Pancreas (tissue), 10 donors: ENCODE results near the gene TTC23. TPM values are rescaled to one million over a fixed set of nuclear protein-coding genes. Genes with fewer than 3 reads are reported as not detected.

Source experiments
- ATAC-seq, 4 donors: fragments of 200-7000 bp; cut with Tn5 transposase; one replicate each; pipeline versions ENCODE4 v1.8.0 to v1.9.1; 2020; ENCODE audit warnings: mild to moderate bottlenecking in 4 of 4, moderate library complexity in 4 of 4
- DNase-seq, 6 donors: peaks; one replicate each; pipeline ENCODE4 v3.0.0-alpha.2; 2020
- FAIRE-seq: peaks from 2 replicates; lab custom pipeline; 2012; peaks lifted over from hg19 to GRCh38; lab: Jason Lieb, UNC
- H3K27ac ChIP-seq, 4 donors: fragments of 200-600 bp; sonication (generic); 1 replicate in 3 of 4; 2 replicates in 1 of 4; pipeline versions ENCODE4 v1.5.0 to v1.8.0; 2020
- H3K27me3 ChIP-seq, 4 donors: fragments of 200-600 bp; one replicate each; pipeline ENCODE4 v1.8.0; 2021
- H3K36me3 ChIP-seq, 3 donors: fragments of 200-600 bp; sonication (generic) in 1 of 3; one replicate each; pipeline versions ENCODE4 v1.5.0 to v1.8.0; 2020 to 2021
- H3K4me1 ChIP-seq, 3 donors: fragments of 200-600 bp; one replicate each; pipeline ENCODE4 v1.8.0; 2021
- H3K4me3 ChIP-seq, 4 donors: fragments of 200-600 bp; sonication (generic) in 2 of 4; one replicate each; pipeline versions ENCODE4 v1.5.0 to v1.8.0; 2020 to 2021
- H3K9me3 ChIP-seq, 4 donors: fragments of 200-600 bp; one replicate each; pipeline ENCODE4 v1.8.0; 2021
- WGBS, 2 donors: extraction: QIAGEN DNeasy Blood & Tissue Kit; methylation state at CpG; one replicate each; pipeline ENCODE4 v1.1.7; 2013; 5-methylcytosine and 5-hydroxymethylcytosine counted together
- intact Hi-C, 3 donors: fragments of 100-400 bp; cut with DNase I; formaldehyde crosslinking; loops; one replicate each; pipeline versions ENCODE4 v1.11.1 to v1.14.2; 2022
- polyA plus RNA-seq, 2 donors: library from polyadenylated mRNA; stranded (reverse); fragments of 200-250 nt; gene quantifications; one replicate each; pipeline ENCODE4 v1.2.3, GENCODE V29; 2013
- total RNA-seq, 6 donors: library from RNA; stranded (reverse); fragmentation: NEBNext Ultra II Directional in 4 of 6; extraction: Animal tissue kit (Norgen Biotek cat#: 25700) in 4 of 6; gene quantifications; one replicate each; pipeline versions ENCODE4 v1.2.1 to v1.2.4, GENCODE V29; 2021 to 2023
- TF ChIP-seq, protein P1 (sequence below), 4 donors: fragments of 200-600 bp; sonication (generic) in 3 of 4; IDR thresholded peaks; one replicate each; pipeline versions ENCODE4 v1.5.0 to v1.8.0; 2021; ENCODE audit warnings: antibody characterized with exemption in 4 of 4
- donor health status: healthy with polysubstance abuse.
- donor health status: DM: no; HTN: no; CAD: no; lungs with moderate emphysema.
- donor health status: DM: no; HTN: no; CAD: no.
- donor health status: control.
- donor health status: control.
- donor health status: Bipolar disorder and iron deficiency.
- donor health status: DM: yes; HTN: yes; CAD: no.
- donor health status: DM: no; HTN: no; CAD: no.
- donor health status: DM: no; HTN: no; CAD: no.
- donor health status: DM: yes; HTN: yes; CAD: no.

Gene TTC23
- total and polyA plus RNA-seq, 8 donors, result 5.5 to 13.5 (median 7.8) TPM

DNA sequence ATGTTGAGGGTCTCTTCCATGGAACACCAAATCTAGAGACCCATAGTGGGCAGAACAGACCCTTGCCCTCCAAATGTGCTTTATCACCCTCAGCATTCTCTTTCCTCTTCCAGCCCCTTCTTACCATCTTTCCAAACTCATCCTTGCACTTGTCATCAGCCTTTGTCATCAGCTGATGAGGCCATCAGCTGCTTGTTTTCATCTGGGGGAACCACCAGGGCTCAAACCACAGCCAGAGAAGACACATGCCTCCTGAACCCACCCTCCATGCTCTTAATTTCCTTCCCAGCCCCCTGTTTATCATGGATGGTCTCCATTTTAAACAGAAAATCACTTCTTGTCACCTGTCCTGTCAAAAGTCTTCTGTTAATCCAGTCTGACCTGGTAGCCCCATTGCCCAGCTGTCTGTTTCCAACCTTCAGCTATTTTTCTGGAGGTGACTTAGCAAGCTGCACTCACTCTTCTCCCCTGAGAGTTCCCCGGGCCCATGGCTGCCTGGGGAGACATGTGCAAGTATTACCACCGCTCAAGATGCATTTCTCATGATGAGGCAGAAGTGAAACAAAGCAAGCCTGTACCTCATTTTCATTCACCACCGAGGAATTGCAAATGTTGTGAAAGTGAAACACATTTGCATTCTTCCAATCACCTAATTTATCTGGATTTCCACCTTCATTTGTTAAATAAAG is 159.2 kb downstream of the TTC23 start:
- WGBS, 2 donors, result 77 to 82% methylated on average over 3 of the region's 3 CpGs
- H3K36me3 ChIP-seq, result no peaks in the 10 kb centered on the region
- FAIRE-seq (no peak), DNase-seq (no peak), ATAC-seq (no peak)
- H3K4me3 ChIP-seq, result no peak overlapping the region
- H3K27ac ChIP-seq, result no peak overlapping the region
- intact Hi-C loops, result loop anchor here in 1 of 3 donors (10.0 kb wide), 1 partner anchor 65 kb away; no protein-coding TSS in a partner anchor
- H3K9me3 ChIP-seq, result no peaks in the 10 kb centered on the region
- TF ChIP-seq, protein P1, sequence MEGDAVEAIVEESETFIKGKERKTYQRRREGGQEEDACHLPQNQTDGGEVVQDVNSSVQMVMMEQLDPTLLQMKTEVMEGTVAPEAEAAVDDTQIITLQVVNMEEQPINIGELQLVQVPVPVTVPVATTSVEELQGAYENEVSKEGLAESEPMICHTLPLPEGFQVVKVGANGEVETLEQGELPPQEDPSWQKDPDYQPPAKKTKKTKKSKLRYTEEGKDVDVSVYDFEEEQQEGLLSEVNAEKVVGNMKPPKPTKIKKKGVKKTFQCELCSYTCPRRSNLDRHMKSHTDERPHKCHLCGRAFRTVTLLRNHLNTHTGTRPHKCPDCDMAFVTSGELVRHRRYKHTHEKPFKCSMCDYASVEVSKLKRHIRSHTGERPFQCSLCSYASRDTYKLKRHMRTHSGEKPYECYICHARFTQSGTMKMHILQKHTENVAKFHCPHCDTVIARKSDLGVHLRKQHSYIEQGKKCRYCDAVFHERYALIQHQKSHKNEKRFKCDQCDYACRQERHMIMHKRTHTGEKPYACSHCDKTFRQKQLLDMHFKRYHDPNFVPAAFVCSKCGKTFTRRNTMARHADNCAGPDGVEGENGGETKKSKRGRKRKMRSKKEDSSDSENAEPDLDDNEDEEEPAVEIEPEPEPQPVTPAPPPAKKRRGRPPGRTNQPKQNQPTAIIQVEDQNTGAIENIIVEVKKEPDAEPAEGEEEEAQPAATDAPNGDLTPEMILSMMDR (IDR thresholded peaks at IDR 0.05), result no peak
- H3K4me1 ChIP-seq, result no peaks in the 10 kb centered on the region
- H3K27me3 ChIP-seq, result no peaks in the 10 kb centered on the region

DNA sequence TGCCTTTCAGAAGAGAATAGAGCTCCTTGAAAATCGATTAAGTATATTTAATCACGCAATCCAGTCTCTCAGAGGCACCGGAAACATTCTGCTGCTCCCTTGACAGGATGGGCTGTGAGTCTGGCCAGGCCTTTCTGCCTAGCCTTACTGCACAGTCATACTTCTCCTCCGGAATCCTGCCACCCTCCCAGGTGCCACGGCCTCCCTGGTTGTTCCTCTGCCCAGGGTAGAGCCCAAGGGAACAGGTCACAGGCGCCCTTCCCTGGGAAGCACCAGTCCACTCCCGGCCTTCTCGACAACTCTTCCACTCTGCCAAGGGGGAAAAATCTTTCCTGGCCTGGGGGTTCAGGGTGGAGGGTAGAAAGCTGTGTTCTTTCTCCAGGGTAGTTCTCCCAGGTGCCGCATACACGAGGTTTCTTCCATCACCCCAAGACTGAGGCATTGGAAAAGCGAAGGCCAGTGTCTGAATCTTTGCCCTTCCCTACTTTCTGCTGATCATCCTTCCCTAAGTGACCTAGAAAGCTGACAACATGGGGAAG is 161.9 kb downstream of the TTC23 start:
- Histone ChIP-seq H3K27me3 (no peaks in the 10 kb centered on the region), H3K27ac (no peak overlapping the region), H3K36me3 (no peaks in the 10 kb centered on the region), H3K4me3 (no peak overlapping the region), H3K4me1 (no peaks in the 10 kb centered on the region), H3K9me3 (no peaks in the 10 kb centered on the region)
- ATAC-seq, result no peak
- FAIRE-seq, result no peak
- 80 to 84% methylated on average over 11 of the region's 11 CpGs for WGBS, 2 donors
- TF ChIP-seq, protein P1 (IDR thresholded peaks at IDR 0.05), result no peak
- DNase-seq, result no peak
- intact Hi-C loops, result no loop called here

DNA sequence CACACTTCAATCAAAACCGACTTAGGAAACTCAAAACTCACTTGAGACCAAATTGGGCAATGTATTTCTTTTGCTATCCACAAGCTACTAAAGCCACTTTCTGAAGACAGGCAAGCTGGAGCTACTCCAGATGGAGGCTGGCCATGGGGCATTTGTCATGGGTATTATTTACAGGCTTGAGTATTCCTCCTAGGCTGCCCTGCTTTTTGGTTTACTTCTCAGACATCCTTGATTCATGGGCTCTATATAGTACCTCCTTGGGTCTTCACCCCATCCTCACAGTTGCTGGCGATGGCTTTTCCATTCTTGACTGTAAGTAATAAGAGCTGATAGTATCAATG is 163.1 kb downstream of the TTC23 start:
- FAIRE-seq (no peak), ATAC-seq (no peak), DNase-seq (peak in 1 of 6 donors; percentile 7)
- Histone ChIP-seq H3K4me3 (no peak overlapping the region), H3K27me3 (no peaks in the 10 kb centered on the region), H3K27ac (no peak overlapping the region), H3K9me3 (no peaks in the 10 kb centered on the region), H3K4me1 (no peaks in the 10 kb centered on the region), H3K36me3 (no peaks in the 10 kb centered on the region)
- intact Hi-C loops, result no loop called here
- TF ChIP-seq, protein P1 (IDR thresholded peaks at IDR 0.05), result no peak
- 86 to 89% methylated on average over 2 of the region's 2 CpGs for WGBS, 2 donors

Other genes starting within 250 kb of the TTC23 start
- gene PGPEP1L, start 241.8 kb downstream of the TTC23 start, total RNA-seq, result under 1 TPM in 1 of 6 donors, not detected in 5; 0.12 TPM
- gene PGPEP1L, start 241.8 kb downstream of the TTC23 start, polyA plus RNA-seq, result under 1 TPM in 1 of 2 donors, not detected in 1; 0.19 TPM
- 1 to 10 TPM; 2.0 to 4.5 (median 3.3) TPM for gene SYNM, start 144.5 kb downstream of the TTC23 start, total RNA-seq
- 1 to 10 TPM; 3.3 to 4.1 TPM for gene SYNM, start 144.5 kb downstream of the TTC23 start, polyA plus RNA-seq
- 10 to 100 TPM; 12.9 to 24.9 (median 16.8) TPM for gene LRRC28, start 1.9 kb upstream of the TTC23 start, total RNA-seq
- 1 to 10 TPM; 4.5 to 8.7 TPM for gene LRRC28, start 1.9 kb upstream of the TTC23 start, polyA plus RNA-seq